Measurements from ENCODE around the gene SNRPE. TPM values are rescaled to one million over a fixed set of nuclear protein-coding genes. Genes with fewer than 3 reads are reported as not detected.

SNRPE gene
- total and polyA plus RNA-seq, 2 of the 13 experiments (the other 11 are each of a cell fraction or from before 2014, with no cell fraction given), result 146 to 281 TPM

DNA sequence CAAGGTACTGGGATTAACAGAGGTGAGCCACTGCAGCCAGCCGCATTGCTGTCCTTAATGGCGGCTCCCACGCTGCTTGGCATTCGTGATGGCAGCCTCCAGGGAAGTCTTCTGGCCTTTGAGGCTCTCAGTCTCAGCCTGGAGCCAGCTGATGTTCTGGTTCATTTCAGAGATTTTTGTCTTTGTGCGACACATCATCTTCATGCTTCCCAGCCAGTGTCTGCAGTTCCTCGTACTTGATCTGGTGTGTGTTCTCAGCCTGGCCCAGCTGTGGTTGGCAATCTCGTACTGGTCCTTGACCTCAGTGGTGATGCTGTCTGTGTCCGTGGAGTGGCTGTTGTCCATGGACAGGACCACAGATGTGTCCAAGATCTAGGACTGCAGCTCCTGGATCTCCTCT lies 11.7 kb downstream of the SNRPE start:
- in situ Hi-C loops (cut with HindIII; ENCODE audit: extremely low pct_ligation_motif_present, low pct_unique_long_range_greater_than_20kb) (loop anchor here (5.0 to 25.0 kb wide), 2 partner anchors 254 to 489 kb away; partner anchors contain the start of gene PLEKHA6), intact Hi-C loops (cut with micrococcal nuclease; ENCODE audit: unreplicated experiment) (no loop called here)
- FAIRE-seq, result no peak
- ATAC-seq, result no peak
- DNase-seq (ENCODE audit: low spot score), result no peak
- BruUV-seq (replicated peaks), result no TSS peak
- H3K36me3 ChIP-seq (replicated peaks in 1 of 2; ENCODE audit: control insufficient read depth in 1 of 2, insufficient read depth in 2 of 2, low read length in 2 of 2), result peaks cover 1 to 20% of the 10 kb centered on the region in 2 experiments; a peak in 4 of 5 replicates
- no peaks in the 10 kb centered on the region for H4K20me1 ChIP-seq (ENCODE audit: insufficient read depth, low read length)
- no peak overlapping the region for H2AFZ ChIP-seq (ENCODE audit: low read length)
- TF ChIP-seq NFIB (CRISPR knock-in tag; IDR thresholded peaks at IDR 0.05; ENCODE audit: borderline replicate concordance) (no peak), ZNF484 (CRISPR knock-in tag; IDR thresholded peaks at IDR 0.05; ENCODE audit: borderline replicate concordance, low read depth) (no peak), REXO4 (CRISPR knock-in tag; IDR thresholded peaks at IDR 0.05; ENCODE audit: borderline replicate concordance) (no peak), NKX3-1 (CRISPR knock-in tag; IDR thresholded peaks at IDR 0.05) (no peak)
- TF ChIP-seq, protein P1, sequence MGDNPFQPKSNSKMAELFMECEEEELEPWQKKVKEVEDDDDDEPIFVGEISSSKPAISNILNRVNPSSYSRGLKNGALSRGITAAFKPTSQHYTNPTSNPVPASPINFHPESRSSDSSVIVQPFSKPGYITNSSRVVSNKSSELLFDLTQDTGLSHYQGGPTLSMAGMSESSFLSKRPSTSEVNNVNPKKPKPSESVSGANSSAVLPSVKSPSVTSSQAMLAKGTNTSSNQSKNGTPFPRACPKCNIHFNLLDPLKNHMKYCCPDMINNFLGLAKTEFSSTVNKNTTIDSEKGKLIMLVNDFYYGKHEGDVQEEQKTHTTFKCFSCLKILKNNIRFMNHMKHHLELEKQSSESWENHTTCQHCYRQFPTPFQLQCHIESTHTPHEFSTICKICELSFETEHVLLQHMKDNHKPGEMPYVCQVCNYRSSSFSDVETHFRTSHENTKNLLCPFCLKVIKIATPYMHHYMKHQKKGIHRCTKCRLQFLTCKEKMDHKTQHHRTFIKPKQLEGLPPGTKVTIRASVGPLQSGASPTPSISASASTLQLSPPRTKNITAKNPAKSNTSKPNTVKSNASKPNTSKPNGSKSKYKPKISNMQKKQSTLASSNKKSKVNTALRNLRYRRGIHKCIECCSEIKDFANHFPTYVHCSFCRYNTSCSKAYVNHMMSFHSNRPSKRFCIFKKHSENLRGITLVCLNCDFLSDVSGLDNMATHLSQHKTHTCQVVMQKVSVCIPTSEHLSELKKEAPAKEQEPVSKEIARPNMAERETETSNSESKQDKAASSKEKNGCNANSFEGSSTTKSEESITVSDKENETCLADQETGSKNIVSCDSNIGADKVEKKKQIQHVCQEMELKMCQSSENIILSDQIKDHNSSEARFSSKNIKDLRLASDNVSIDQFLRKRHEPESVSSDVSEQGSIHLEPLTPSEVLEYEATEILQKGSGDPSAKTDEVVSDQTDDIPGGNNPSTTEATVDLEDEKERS (CRISPR knock-in tag; IDR thresholded peaks at IDR 0.05), result no peak
- H3K27me3 ChIP-seq (ENCODE audit: control insufficient read depth in 1 of 2, insufficient read depth in 2 of 2, low read length in 2 of 2), result no peaks in the 10 kb centered on the region
- peaks cover 17% of the 10 kb centered on the region for H3K4me1 ChIP-seq (ENCODE audit: insufficient read depth, low read length)
- 80% methylated on average over 5 of the region's 8 CpGs for WGBS (ENCODE audit: low lambda C conversion rate)
- H3K79me2 ChIP-seq (ENCODE audit: insufficient read depth, low read length), result no peaks in the 10 kb centered on the region
- H3K4me2 ChIP-seq (ENCODE audit: low read depth, low read length), result no peak overlapping the region
- H3K27ac ChIP-seq (ENCODE audit: extremely low read length, insufficient read depth, low read length), result no peak overlapping the region
- H3K9me3 ChIP-seq (ENCODE audit: low read length), result no peaks in the 10 kb centered on the region
- H3K9ac ChIP-seq (ENCODE audit: insufficient read depth, low read depth, low read length), result no peak overlapping the region
- POLR2A ChIA-PET, result interaction anchor here (0.9 to 1.3 kb wide), 3 partner anchors 255 to 272 kb away, joined by 3 to 5 read pairs (median 3); no protein-coding TSS in a partner anchor
- H3K4me3 ChIP-seq (replicated peaks in 1 of 3; ENCODE audit: insufficient read depth in 1 of 3, low read depth in 2 of 3, low read length in 3 of 3), result no peak overlapping the region
- CTCF ChIA-PET (ENCODE audit: low intra/inter-chr PET ratio, low total read pairs), result interaction anchor here (5.7 kb wide), 1 partner anchor 256 kb away, joined by 89 read pairs; no protein-coding TSS in a partner anchor

Data from HepG2 (cell line).